HUES6 (cell line): ENCODE data around the gene PCDH8.
A peak's percentile ranks its signal among the peaks of the same experiment; 100 is the strongest.

Experiments used
- H3K27ac ChIP-seq: 2 replicates; pipeline ENCODE4 v1.7.0; 2013; ENCODE audit warnings: low read depth, mild to moderate bottlenecking, low read length, inconsistent platforms
- H3K27me3 ChIP-seq: 2 replicates; pipeline ENCODE4 v1.6.1; 2013; ENCODE audit warnings: low read length; ENCODE audit not compliant: control insufficient read depth, insufficient read depth
- H3K36me3 ChIP-seq: 2 replicates; pipeline ENCODE4 v1.6.1; 2013; ENCODE audit warnings: low read length; ENCODE audit not compliant: control insufficient read depth, insufficient read depth
- H3K4me1 ChIP-seq: 2 replicates; pipeline ENCODE4 v1.6.1; 2013; ENCODE audit warnings: low read length; ENCODE audit not compliant: control insufficient read depth, insufficient read depth
- H3K4me3 ChIP-seq: 2 replicates; pipeline ENCODE4 v1.5.1; 2013; ENCODE audit warnings: low read depth, low read length
- H3K9ac ChIP-seq: one replicate; pipeline ENCODE4 v1.6.1; 2013; ENCODE audit warnings: mild to moderate bottlenecking, low read length
- H3K9me3 ChIP-seq: 2 replicates; pipeline ENCODE4 v1.6.1; 2013; ENCODE audit warnings: low read depth, low read length; ENCODE audit not compliant: control insufficient read depth, insufficient read depth

Gene PCDH8

DNA sequence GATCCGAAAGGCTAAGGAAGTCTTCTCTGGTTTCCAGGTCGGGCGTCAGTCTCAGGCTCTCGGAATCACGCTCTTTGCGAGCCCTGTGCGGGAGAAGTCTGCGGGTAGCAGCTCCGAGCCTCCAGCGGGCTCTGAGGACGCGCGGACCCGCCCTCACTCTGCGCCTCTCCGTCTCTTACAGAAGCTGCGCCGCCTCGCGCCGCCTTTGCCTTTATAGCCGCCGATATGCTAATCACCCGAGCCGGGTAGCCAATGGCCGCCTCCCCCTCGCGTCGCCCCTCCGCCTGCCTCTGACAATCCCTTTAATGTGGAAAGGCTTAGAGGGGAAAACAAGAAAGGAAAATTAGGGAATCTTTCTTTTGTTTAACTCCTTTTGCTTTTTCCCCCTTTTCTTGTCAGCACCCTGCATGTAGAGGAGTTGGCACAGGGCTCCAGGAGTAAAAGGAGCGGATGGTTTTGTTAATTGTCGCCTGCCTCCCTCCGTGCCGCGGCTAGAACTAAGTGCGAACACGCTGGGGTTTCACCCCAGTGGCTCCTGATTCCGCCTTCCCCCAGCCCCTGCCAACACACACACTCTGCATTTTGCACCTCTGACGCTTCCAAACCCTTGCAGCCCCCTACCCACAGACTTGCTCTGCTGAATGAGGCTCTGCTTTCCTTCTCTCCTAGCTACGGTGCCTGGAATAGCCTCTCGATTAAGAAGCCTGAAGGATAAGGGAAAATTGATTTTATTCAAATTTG lies at the start of gene PCDH8:
TSS of gene PCDH8 (minus strand) at position 186 of the 741 bp plus-strand sequence. CDS start 204 bp downstream, outside the sequence.
- Histone ChIP-seq H3K36me3 (no peaks in the 10 kb centered on the region), H3K27ac (no peak within 1 kb of the TSS), H3K4me1 (peaks cover 25% of the 10 kb centered on the region), H3K4me3 (peak within 1 kb of the TSS; percentile 86), H3K27me3 (peaks cover 68% of the 10 kb centered on the region), H3K9me3 (no peaks in the 10 kb centered on the region), H3K9ac (no peak within 1 kb of the TSS)

DNA sequence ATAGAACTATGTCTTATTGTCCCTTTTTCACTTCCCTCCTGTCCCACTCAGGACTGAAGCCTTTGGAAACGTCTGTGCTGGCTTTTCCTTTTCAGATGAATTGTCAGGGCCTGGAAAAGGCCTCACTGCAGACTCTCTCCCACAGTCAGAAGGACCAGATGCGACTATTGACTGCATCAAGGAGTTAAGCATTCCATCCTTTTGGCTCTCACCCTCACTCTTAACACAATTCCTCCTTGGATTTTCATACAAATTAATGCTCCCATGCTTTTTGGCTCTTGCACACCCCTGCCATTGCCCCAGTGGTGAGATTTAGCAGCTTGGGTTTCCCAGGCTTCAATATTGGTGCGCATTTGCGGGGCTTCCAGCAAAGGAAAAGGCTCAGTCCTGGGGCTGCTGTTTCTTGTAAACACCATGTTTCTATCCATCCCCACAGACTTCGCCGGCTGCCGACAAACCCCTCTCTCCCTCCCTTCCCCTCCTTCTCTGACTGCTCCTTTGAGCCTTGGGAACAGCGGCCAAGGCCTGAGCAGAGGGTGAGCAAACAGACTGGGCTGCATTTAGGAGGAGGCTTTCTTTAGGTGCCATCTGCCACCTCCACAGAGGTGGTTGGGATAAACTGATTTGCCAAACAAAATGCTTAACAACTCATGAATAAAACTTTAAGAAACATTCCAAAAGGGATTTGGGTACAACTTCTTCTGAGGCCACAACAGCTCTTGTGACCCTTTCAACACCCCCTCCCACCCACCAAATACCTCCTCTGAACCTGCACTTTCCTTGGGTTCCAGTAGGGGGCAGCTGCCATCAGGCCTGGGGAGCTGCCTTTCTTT lies 48.6 kb upstream of the PCDH8 start:
- Histone ChIP-seq H3K27me3 (no peaks in the 10 kb centered on the region; the same call in 1 of the 2 replicates), H3K4me1 (peaks cover 21% of the 10 kb centered on the region), H3K27ac (no peak overlapping the region), H3K9ac (no peak overlapping the region), H3K36me3 (no peaks in the 10 kb centered on the region), H3K9me3 (no peaks in the 10 kb centered on the region), H3K4me3 (no peak overlapping the region)

DNA sequence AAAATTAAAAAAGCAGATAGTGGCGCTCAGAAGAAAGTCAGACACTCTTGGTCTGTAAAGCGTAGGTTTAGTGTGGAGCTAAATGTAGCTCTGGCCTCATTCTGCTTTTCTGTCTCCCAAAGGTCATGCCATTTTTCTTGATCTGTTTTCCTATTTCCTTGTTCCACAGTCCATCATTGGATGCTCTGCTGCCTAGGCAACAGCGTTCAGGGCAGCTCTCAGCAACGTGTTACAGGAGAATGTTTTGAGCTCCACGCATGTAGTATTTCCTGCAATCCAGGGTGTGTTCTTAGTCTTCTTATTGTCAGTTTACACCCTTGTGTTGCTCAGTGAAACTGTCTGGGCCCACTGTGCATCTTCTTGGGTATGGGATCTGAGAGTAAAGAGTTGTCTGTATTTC lies 46.0 kb upstream of the PCDH8 start:
- peaks cover 25% of the 10 kb centered on the region for H3K4me1 ChIP-seq
- H3K27ac ChIP-seq: no peak overlapping the region
- no peaks in the 10 kb centered on the region; the same call in 1 of the 2 replicates for H3K27me3 ChIP-seq
- no peak overlapping the region for H3K4me3 ChIP-seq
- H3K36me3 ChIP-seq: no peaks in the 10 kb centered on the region
- no peak overlapping the region for H3K9ac ChIP-seq
- no peaks in the 10 kb centered on the region for H3K9me3 ChIP-seq

DNA sequence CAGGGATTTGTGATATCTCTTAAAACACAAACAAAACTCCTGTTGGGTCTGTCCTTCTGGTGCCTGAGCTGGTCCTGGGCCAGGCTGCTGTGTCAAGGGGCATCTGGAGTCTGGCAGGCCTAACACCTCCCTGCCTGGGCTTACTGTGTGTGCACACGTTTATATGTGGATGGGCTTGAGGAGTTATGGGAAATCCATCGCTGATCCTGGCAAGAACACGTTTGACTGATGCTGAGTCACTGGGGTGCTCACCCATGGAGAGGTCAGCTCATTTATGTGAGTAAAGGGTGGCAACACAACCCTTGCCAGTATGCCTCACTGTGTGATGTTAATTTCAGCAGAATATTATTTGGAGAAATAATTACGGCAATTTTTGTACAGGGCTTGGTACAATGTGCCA lies 44.5 kb upstream of the PCDH8 start:
- Histone ChIP-seq H3K36me3 (no peaks in the 10 kb centered on the region), H3K4me3 (no peak overlapping the region), H3K4me1 (peaks cover 20% of the 10 kb centered on the region), H3K27ac (no peak overlapping the region), H3K9ac (no peak overlapping the region), H3K9me3 (no peaks in the 10 kb centered on the region), H3K27me3 (no peaks in the 10 kb centered on the region; the same call in 1 of the 2 replicates)

DNA sequence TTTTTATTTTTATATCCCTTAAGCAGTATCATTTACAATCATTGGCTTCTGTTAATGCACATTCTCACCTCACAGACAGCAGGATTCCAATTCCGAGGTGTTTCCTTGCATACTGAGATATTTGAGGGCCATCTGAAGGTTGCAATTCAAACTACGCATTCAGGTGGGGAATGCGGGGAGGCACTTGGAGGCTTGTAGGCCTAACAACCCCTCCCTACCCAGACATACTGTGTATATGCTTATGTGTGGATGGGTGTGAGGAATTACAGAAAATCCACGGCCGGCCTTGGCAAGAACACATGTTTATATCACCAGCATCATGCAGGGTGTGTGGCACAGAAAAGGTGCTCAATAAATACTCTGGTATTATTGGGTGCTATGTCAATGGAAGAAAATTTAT lies 43.3 kb upstream of the PCDH8 start:
- Histone ChIP-seq H3K4me3 (no peak overlapping the region), H3K9ac (no peak overlapping the region), H3K9me3 (no peaks in the 10 kb centered on the region), H3K27ac (no peak overlapping the region), H3K27me3 (no peaks in the 10 kb centered on the region; the same call in 1 of the 2 replicates), H3K4me1 (peaks cover 23% of the 10 kb centered on the region), H3K36me3 (no peaks in the 10 kb centered on the region)

DNA sequence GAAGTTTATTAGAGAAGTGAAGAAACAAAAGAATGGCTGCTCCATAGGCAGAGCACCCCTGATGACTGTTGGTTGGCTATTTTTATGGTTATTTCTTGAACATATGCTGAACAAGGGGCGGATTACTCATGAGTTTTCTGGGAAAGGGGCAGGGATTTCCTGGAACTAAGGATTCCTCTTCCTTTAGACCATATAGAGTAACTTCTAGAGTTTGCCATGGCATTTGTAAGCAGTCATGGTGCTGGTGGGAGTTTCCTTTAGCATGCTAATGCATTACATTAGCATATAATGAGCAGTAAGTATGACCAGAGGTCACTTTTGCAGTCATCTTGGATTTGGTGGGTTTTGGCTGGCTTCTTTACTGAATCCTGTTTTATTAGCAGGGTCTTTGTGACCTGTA lies 38.7 kb upstream of the PCDH8 start:
- peaks cover 34% of the 10 kb centered on the region for H3K4me1 ChIP-seq
- H3K9me3 ChIP-seq: no peaks in the 10 kb centered on the region
- no peak overlapping the region for H3K4me3 ChIP-seq
- no peaks in the 10 kb centered on the region; the same call in 1 of the 2 replicates for H3K27me3 ChIP-seq
- no peak overlapping the region for H3K9ac ChIP-seq
- no peaks in the 10 kb centered on the region for H3K36me3 ChIP-seq
- no peak overlapping the region for H3K27ac ChIP-seq

- H3K27me3 ChIP-seq: peaks cover 14% of the 10 kb centered on the region
- H3K9me3 ChIP-seq: no peaks in the 10 kb centered on the region
- no peak overlapping the region for H3K4me3 ChIP-seq
- H3K36me3 ChIP-seq: no peaks in the 10 kb centered on the region
- H3K27ac ChIP-seq: no peak overlapping the region
- no peak overlapping the region for H3K9ac ChIP-seq
- H3K4me1 ChIP-seq: peaks cover 42% of the 10 kb centered on the region
Measured at GRCh38 chr13:52885141-52885540, 36.7 kb upstream of the PCDH8 start.

DNA sequence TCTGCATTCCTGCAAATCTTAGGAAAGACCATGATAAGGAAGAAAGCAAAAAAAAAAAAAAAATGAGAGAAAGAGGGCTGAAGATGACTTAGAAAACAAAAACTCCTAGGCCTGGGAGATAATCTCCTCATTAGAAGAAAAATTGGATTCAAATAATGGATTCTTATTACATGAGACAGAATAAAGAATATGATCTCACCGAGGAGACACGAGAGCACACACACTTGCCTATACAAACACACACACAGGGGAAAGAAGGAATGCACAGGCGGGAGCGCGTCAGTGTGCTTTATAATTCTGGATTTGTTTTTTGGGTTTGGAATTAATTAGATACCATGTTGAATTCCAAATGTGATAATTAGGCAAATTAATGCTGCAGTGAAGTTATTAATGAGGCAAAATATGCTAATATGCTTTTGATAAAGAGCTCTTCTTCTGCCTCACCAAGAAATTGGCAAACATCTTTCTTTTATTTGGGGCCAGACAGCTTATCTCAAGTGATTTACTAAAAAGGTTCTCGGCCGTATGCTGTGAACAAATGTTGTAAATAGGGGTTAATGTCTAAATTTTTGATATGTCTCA lies 36.1 kb upstream of the PCDH8 start:
- no peak overlapping the region for H3K27ac ChIP-seq
- no peak overlapping the region for H3K9ac ChIP-seq
- H3K9me3 ChIP-seq: no peaks in the 10 kb centered on the region
- no peak overlapping the region for H3K4me3 ChIP-seq
- no peaks in the 10 kb centered on the region for H3K36me3 ChIP-seq
- H3K27me3 ChIP-seq: peaks cover 18% of the 10 kb centered on the region
- H3K4me1 ChIP-seq: peaks cover 46% of the 10 kb centered on the region

- H3K4me3 ChIP-seq: no peak overlapping the region
- H3K27ac ChIP-seq: no peak overlapping the region
- H3K9ac ChIP-seq: no peak overlapping the region
- no peaks in the 10 kb centered on the region for H3K36me3 ChIP-seq
- peaks cover 50% of the 10 kb centered on the region for H3K4me1 ChIP-seq
- H3K9me3 ChIP-seq: no peaks in the 10 kb centered on the region
- H3K27me3 ChIP-seq: peaks cover 25% of the 10 kb centered on the region
Measured at GRCh38 chr13:52882785-52883184, 34.3 kb upstream of the PCDH8 start.

- peaks cover 25% of the 10 kb centered on the region for H3K27me3 ChIP-seq
- H3K36me3 ChIP-seq: no peaks in the 10 kb centered on the region
- H3K4me3 ChIP-seq: peak overlapping the region; percentile 11; the same call in 1 of the 2 replicates
- H3K9ac ChIP-seq: peak overlapping the region; percentile 13
- H3K4me1 ChIP-seq: peaks cover 38% of the 10 kb centered on the region
- H3K27ac ChIP-seq: peak overlapping the region; percentile 32; the same call in 1 of the 2 replicates
- H3K9me3 ChIP-seq: peaks cover 2% of the 10 kb centered on the region; the same call in 1 of the 2 replicates
Measured at GRCh38 chr13:52879950-52880741, 31.7 kb upstream of the PCDH8 start.
